Peyer's patch (tissue), 4 donors: Measurements from ENCODE around the gene MCM8.

Source experiments
- CTCF ChIP-seq, 6 experiments: fragments of 450-650 bp in 4 of 6; fragments of 200-600 bp in 2 of 6; sonication (generic) in 1 of 6; IDR thresholded peaks; one replicate each; pipeline ENCODE4 v1.5.1; 2017 to 2019; ENCODE audit warnings: antibody characterized with exemption in 6 of 6, mild to moderate bottlenecking in 3 of 6, moderate library complexity in 1 of 6
- POLR2A ChIP-seq, 2 donors: fragments of 450-650 bp; IDR thresholded peaks; one replicate each; pipeline ENCODE4 v1.5.1; 2017; ENCODE audit warnings: antibody characterized with exemption in 2 of 2, mild to moderate bottlenecking in 2 of 2, moderate library complexity in 2 of 2

- TF ChIP-seq CTCF (IDR thresholded peaks at IDR 0.05) (no peak), POLR2A (IDR thresholded peaks at IDR 0.05) (no peak)
These were observed 97.9 kb downstream of the MCM8 start for GRCh38 chr20:6048391-6048790.
